HepG2 (cell line): ENCODE data around the gene SRSF4. TPM values are rescaled to one million over a fixed set of nuclear protein-coding genes. Genes with fewer than 3 reads are reported as not detected.

ENCODE experiments used
- AKAP8 ChIP-seq: sonication (generic); formaldehyde crosslinking; IDR thresholded peaks from 2 replicates; pipeline ENCODE4 v1.5.1; 2020; ENCODE audit warnings: mild to moderate bottlenecking, missing genetic modification reagents
- ARID4A ChIP-seq: sonication (generic); formaldehyde crosslinking; IDR thresholded peaks from 2 replicates; pipeline ENCODE4 v1.5.0; 2020; ENCODE audit warnings: mild to moderate bottlenecking, missing genetic modification reagents, borderline replicate concordance
- CEBPB ChIP-seq: IDR thresholded peaks from 2 replicates; pipeline ENCODE4 v1.6.1; 2011; ENCODE audit warnings: low read depth, low read length, improper control_type of control experiment, borderline replicate concordance
- GATAD1 ChIP-seq: IDR thresholded peaks from 2 replicates; pipeline ENCODE4 v1.6.1; 2016; ENCODE audit warnings: missing genetic modification reagents, missing compliant biosample characterization
- HIC2 ChIP-seq: sonication (generic); formaldehyde crosslinking; IDR thresholded peaks from 2 replicates; pipeline ENCODE4 v1.9.0; 2022; ENCODE audit warnings: low read depth, missing genetic modification reagents
- HNF4G ChIP-seq, 2 experiments: sonication (generic) in 1 of 2; formaldehyde crosslinking in 1 of 2; IDR thresholded peaks; 2 replicates each; pipeline versions ENCODE4 v1.4.0 to v1.6.1; 2011 to 2020; ENCODE audit warnings: borderline replicate concordance in 2 of 2, low read depth in 2 of 2, mild to moderate bottlenecking in 2 of 2, low read length in 1 of 2, missing genetic modification reagents in 1 of 2, moderate library complexity in 1 of 2
- MAX ChIP-seq: IDR thresholded peaks from 2 replicates; pipeline ENCODE4 v1.6.1; 2012; ENCODE audit warnings: inconsistent platforms
- MIER2 ChIP-seq: IDR thresholded peaks from 2 replicates; pipeline ENCODE4 v1.6.1; 2016; ENCODE audit warnings: missing biosample characterization, missing genetic modification reagents
- MIXL1 ChIP-seq: IDR thresholded peaks from 2 replicates; pipeline ENCODE4 v1.6.1; 2016
- POLR2G ChIP-seq: fragments of 200-400 bp; formaldehyde crosslinking; IDR thresholded peaks from 2 replicates; pipeline ENCODE4 v1.6.1; 2018; ENCODE audit warnings: mild to moderate bottlenecking, low read depth, low read length, moderate library complexity
- PRPF4 ChIP-seq: fragments of 200-400 bp; formaldehyde crosslinking; IDR thresholded peaks from 2 replicates; pipeline ENCODE4 v1.6.1; 2016; ENCODE audit warnings: low read length, low read depth; ENCODE audit not compliant: poor library complexity, severe bottlenecking
- RARA ChIP-seq: IDR thresholded peaks from 2 replicates; pipeline ENCODE4 v1.6.1; 2016; ENCODE audit warnings: missing genetic modification reagents, missing compliant biosample characterization
- SAP130 ChIP-seq: IDR thresholded peaks from 2 replicates; pipeline ENCODE4 v1.6.1; 2016; ENCODE audit warnings: low read depth
- TEAD3 ChIP-seq: optimal IDR thresholded peaks from 2 replicates; pipeline ENCODE3; 2016; ENCODE audit warnings: borderline replicate concordance
- ZFP37 ChIP-seq: sonication (generic); formaldehyde crosslinking; IDR thresholded peaks from 2 replicates; pipeline ENCODE4 v1.4.0; 2020; ENCODE audit warnings: missing genetic modification reagents, borderline replicate concordance
- ZNF101 ChIP-seq: sonication (generic); formaldehyde crosslinking; IDR thresholded peaks from 2 replicates; pipeline ENCODE4 v1.4.0; 2020; ENCODE audit warnings: mild to moderate bottlenecking, low read depth, missing genetic modification reagents, borderline replicate concordance
- ZNF230 ChIP-seq: sonication (generic); formaldehyde crosslinking; IDR thresholded peaks from 2 replicates; pipeline ENCODE4 v1.4.0; 2020; ENCODE audit warnings: mild to moderate bottlenecking, missing genetic modification reagents
- ZNF235 ChIP-seq: sonication (generic); formaldehyde crosslinking; IDR thresholded peaks from 2 replicates; pipeline ENCODE4 v1.8.1; 2023; ENCODE audit warnings: mild to moderate bottlenecking, missing genetic modification reagents, borderline replicate concordance
- ZNF292 ChIP-seq: sonication (generic); formaldehyde crosslinking; IDR thresholded peaks from 2 replicates; pipeline ENCODE4 v1.8.1; 2022; ENCODE audit warnings: mild to moderate bottlenecking, low read depth, missing genetic modification reagents, borderline replicate concordance
- ZNF558 ChIP-seq: sonication (generic); formaldehyde crosslinking; IDR thresholded peaks from 2 replicates; pipeline ENCODE4 v1.9.0; 2022; ENCODE audit warnings: mild to moderate bottlenecking, missing genetic modification reagents, borderline replicate concordance
- ZNF644 ChIP-seq: IDR thresholded peaks from 2 replicates; pipeline ENCODE4 v1.6.1; 2016; ENCODE audit warnings: low read depth
- polyA plus RNA-seq, 8 experiments: library from polyadenylated mRNA; depleted of rRNA in 3 of 8; stranded (reverse) in 7 of 8; unstranded in 1 of 8; fragments of >200 nt; fragmentation: Illumina TruSeq in 4 of 8; extraction: Trizol in 4 of 8; gene quantifications; 2 replicates each; pipeline versions ENCODE4 v1.2.1 to v1.2.3, GENCODE V29; 2011 to 2016; ENCODE audit warnings: low read depth in 4 of 8, missing spikeins in 1 of 8, mixed read lengths in 1 of 8; ENCODE audit not compliant: insufficient read depth in 1 of 8
- total RNA-seq, 5 experiments: library from RNA; depleted of rRNA; stranded (reverse); fragments of >200 nt; fragmentation: Illumina TruSeq; extraction: Trizol; gene quantifications; 2 replicates each; pipeline ENCODE4 v1.2.3, GENCODE V29; 2016; ENCODE audit warnings: low read depth in 1 of 5

The SRSF4 gene
- total and polyA plus RNA-seq, 2 of the 13 experiments (the other 11 are each of a cell fraction or from before 2014, with no cell fraction given), result 37.7 to 50.9 TPM

- TF ChIP-seq MIXL1 (CRISPR knock-in tag), result peak; percentile 68; the same call in 1 of the 2 replicates
- TF ChIP-seq RARA (CRISPR knock-in tag), result peak; percentile 63
- TF ChIP-seq ZNF558 (CRISPR knock-in tag), result no peak
- TF ChIP-seq POLR2G, result peak; percentile 60; the same call in 1 of the 2 replicates
- TF ChIP-seq ZNF235, result no peak
- peak; percentile 71 for TF ChIP-seq HIC2 (CRISPR knock-in tag)
- TF ChIP-seq PRPF4, result no peak
- TF ChIP-seq TEAD3 (CRISPR knock-in tag), result peak; percentile 92
- TF ChIP-seq ARID4A (CRISPR knock-in tag), result peak; percentile 43; the same call in 1 of the 2 replicates
- no peak for TF ChIP-seq AKAP8 (CRISPR knock-in tag)
- peak; percentile 56 for TF ChIP-seq MAX
- TF ChIP-seq CEBPB, result peak; percentile 91
- TF ChIP-seq ZNF101 (CRISPR knock-in tag), result no peak
- TF ChIP-seq ZNF644 (CRISPR knock-in tag), result peak; percentile 79
- peak; percentile 24; the same call in 1 of the 2 replicates for TF ChIP-seq ZNF292 (CRISPR knock-in tag)
- no peak for TF ChIP-seq ZNF230 (CRISPR knock-in tag)
- TF ChIP-seq SAP130, result peak; percentile 73
- no peak for TF ChIP-seq GATAD1
- TF ChIP-seq HNF4G (IDR thresholded peaks at IDR 0.05; ENCODE audit: borderline replicate concordance, low read depth, low read length), result peak; percentile 90
- peak; percentile 62; the same call in 1 of the 2 replicates for TF ChIP-seq HNF4G (CRISPR knock-in tag; IDR thresholded peaks at IDR 0.05; ENCODE audit: borderline replicate concordance, low read depth)
- no peak for TF ChIP-seq ZFP37 (CRISPR knock-in tag)
- TF ChIP-seq MIER2 (CRISPR knock-in tag), result peak; percentile 41; the same call in 1 of the 2 replicates
Observed at GRCh38 chr1:29145739-29146437, 35.8 kb downstream of the SRSF4 start (continued).
